ENCODE measurements around the gene PADI2.

Gene PADI2

DNA sequence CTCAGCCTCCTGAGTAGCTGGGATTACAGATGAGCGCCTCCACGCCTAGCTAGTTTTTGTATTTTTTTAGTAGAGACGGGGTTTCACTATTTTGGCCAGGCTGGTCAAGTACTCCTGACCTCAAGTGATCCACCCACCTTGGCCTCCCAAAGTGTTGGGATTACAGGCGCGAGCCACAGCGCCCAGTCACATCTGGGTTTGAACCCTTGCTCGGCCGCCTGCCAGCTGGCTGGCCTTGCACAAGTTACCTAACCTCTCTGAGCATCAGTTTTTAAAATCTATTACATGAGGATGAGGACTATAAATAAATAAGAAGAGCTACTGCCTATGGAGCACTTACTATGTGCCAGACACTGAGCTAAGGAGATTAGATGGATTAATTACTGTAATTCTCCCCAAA is 17.7 kb upstream of the PADI2 start:
- DNase-seq (ENCODE audit: low read depth), result no peak
- Histone ChIP-seq H3K9ac (ENCODE audit: low read length) (no peak overlapping the region), H3K36me3 (ENCODE audit: control insufficient read depth, insufficient read depth, low read length, severe bottlenecking) (no peaks in the 10 kb centered on the region), H3K4me1 (ENCODE audit: control insufficient read depth, insufficient read depth, low read length) (no peaks in the 10 kb centered on the region), H3K27me3 (replicated peaks; ENCODE audit: control insufficient read depth, insufficient read depth, low read length) (peaks cover 52% of the 10 kb centered on the region), H3K9me3 (ENCODE audit: control insufficient read depth, low read length) (no peaks in the 10 kb centered on the region), H3K4me3 (ENCODE audit: low read length) (no peak overlapping the region)

DNA sequence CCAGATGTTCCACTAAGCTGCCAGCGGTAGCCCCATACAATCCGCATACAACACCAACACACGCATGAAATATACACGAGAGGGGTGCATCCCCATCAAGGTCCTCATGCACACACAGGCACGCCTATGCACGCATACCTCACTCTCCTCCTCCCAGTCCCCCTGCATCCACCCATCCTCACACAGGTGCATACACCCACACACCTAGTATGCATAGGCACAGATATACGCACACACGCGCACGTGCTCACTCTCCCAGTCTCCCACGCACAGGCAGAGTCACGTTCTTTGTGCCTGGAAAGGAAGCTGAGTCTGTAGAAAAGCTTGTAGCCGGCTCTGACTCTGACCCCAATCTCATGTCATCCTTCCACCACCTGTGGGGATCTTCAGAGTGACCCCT is 16.9 kb upstream of the PADI2 start:
- DNase-seq (ENCODE audit: low read depth), result no peak
- H3K9ac ChIP-seq (ENCODE audit: low read length), result no peak overlapping the region
- no peaks in the 10 kb centered on the region for H3K4me1 ChIP-seq (ENCODE audit: control insufficient read depth, insufficient read depth, low read length)
- H3K4me3 ChIP-seq (ENCODE audit: low read length), result no peak overlapping the region
- H3K9me3 ChIP-seq (ENCODE audit: control insufficient read depth, low read length), result no peaks in the 10 kb centered on the region
- no peaks in the 10 kb centered on the region for H3K36me3 ChIP-seq (ENCODE audit: control insufficient read depth, insufficient read depth, low read length, severe bottlenecking)
- H3K27me3 ChIP-seq (replicated peaks; ENCODE audit: control insufficient read depth, insufficient read depth, low read length), result peaks cover 46% of the 10 kb centered on the region

DNA sequence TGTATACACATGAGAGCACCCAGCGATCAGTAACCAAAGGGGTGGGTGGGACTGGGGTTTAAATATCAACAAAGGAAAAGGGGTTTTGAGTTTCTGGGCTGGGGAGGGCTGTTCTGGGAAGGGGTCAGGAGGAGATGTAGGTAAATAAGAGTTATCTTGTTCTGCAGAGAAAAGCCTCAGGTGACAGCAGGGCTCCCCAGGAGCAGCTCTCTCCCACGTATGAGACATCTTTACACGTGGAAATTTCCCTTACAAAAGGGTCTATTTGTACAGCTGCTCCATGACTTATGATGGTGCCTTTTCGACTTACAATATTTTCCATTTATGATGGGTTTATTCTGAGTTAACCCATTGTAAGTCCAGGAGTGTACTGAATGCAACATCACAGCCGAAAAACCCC is 16.3 kb upstream of the PADI2 start:
- DNase-seq (ENCODE audit: low read depth), result no peak
- no peak overlapping the region for H3K4me3 ChIP-seq (ENCODE audit: low read length)
- no peaks in the 10 kb centered on the region for H3K36me3 ChIP-seq (ENCODE audit: control insufficient read depth, insufficient read depth, low read length, severe bottlenecking)
- no peaks in the 10 kb centered on the region for H3K4me1 ChIP-seq (ENCODE audit: control insufficient read depth, insufficient read depth, low read length)
- no peak overlapping the region for H3K9ac ChIP-seq (ENCODE audit: low read length)
- H3K9me3 ChIP-seq (ENCODE audit: control insufficient read depth, low read length), result no peaks in the 10 kb centered on the region
- peaks cover 46% of the 10 kb centered on the region for H3K27me3 ChIP-seq (replicated peaks; ENCODE audit: control insufficient read depth, insufficient read depth, low read length)

DNA sequence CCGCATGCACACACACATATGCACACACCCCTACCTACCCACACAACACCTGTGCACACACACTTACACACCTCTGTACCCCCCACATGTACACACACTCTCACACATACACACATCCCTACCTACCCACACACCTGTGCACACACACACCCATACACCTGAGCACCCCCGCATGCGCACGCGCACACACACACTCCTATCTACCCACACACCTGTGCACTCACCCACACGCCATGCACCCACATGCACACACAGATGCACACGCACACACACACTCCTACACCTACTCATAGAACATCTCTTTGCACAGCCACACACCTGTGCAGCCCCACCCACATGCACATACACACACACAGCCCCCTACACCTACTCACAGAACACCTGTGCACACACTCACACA is 15.5 kb upstream of the PADI2 start:
- Histone ChIP-seq H3K9me3 (ENCODE audit: control insufficient read depth, low read length) (no peaks in the 10 kb centered on the region), H3K4me1 (ENCODE audit: control insufficient read depth, insufficient read depth, low read length) (no peaks in the 10 kb centered on the region), H3K27me3 (replicated peaks; ENCODE audit: control insufficient read depth, insufficient read depth, low read length) (peaks cover 44% of the 10 kb centered on the region), H3K36me3 (ENCODE audit: control insufficient read depth, insufficient read depth, low read length, severe bottlenecking) (no peaks in the 10 kb centered on the region), H3K4me3 (ENCODE audit: low read length) (no peak overlapping the region), H3K9ac (ENCODE audit: low read length) (no peak overlapping the region)
- no peak for DNase-seq (ENCODE audit: low read depth)

DNA sequence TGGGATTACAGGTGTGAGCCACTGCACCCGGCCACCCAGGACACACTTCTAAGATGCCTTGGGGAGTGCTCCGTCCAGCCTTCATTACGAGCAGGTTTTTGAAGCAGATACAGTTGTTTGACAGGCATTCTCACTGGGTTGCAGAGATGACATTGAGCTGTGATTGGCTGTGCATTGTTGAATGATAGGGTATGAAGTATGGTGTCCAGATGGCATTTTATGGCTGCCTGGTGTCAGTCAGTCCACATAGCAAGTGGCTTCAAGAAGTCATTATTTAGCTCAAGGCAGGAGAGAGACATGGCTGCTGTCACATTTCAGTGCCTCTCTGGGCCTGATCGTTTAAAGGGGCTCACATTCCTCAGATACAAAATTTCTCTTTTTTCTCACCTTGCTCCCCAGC is 14.8 kb upstream of the PADI2 start:
- DNase-seq (ENCODE audit: low read depth), result no peak
- no peak overlapping the region for H3K4me3 ChIP-seq (ENCODE audit: low read length)
- no peaks in the 10 kb centered on the region for H3K36me3 ChIP-seq (ENCODE audit: control insufficient read depth, insufficient read depth, low read length, severe bottlenecking)
- peaks cover 42% of the 10 kb centered on the region for H3K27me3 ChIP-seq (replicated peaks; ENCODE audit: control insufficient read depth, insufficient read depth, low read length)
- peaks cover 2% of the 10 kb centered on the region for H3K4me1 ChIP-seq (ENCODE audit: control insufficient read depth, insufficient read depth, low read length)
- no peak overlapping the region for H3K9ac ChIP-seq (ENCODE audit: low read length)
- H3K9me3 ChIP-seq (ENCODE audit: control insufficient read depth, low read length), result no peaks in the 10 kb centered on the region

DNA sequence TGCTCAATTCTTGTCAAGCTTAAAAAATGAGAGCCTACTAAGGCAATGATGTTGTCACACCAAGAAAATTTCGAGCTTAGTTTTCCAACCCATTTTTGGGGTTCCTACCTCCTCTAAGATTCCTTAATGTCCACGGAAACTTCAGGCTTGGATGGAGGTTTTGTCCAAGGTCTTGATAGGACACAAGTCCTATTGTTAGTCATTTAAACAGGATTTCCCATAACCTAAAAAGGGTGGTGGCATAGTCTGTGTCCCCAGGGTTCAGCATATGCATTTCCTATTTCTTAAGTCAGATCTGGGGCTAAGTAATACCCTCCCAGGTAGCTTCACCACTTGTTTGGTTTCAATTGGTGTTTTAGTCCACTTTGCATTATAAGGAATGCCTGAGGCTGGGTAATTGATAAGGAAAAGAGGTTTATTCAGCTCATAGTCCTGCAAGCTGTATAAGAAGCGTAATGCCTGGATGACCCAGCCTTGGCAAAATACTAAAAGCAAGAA is 10.9 kb upstream of the PADI2 start:
- DNase-seq (ENCODE audit: low read depth), result peak; percentile 21
- Histone ChIP-seq H3K9ac (ENCODE audit: low read length) (no peak overlapping the region), H3K4me1 (ENCODE audit: control insufficient read depth, insufficient read depth, low read length) (peaks cover 6% of the 10 kb centered on the region), H3K27me3 (replicated peaks; ENCODE audit: control insufficient read depth, insufficient read depth, low read length) (peaks cover 21% of the 10 kb centered on the region), H3K4me3 (ENCODE audit: low read length) (no peak overlapping the region), H3K36me3 (ENCODE audit: control insufficient read depth, insufficient read depth, low read length, severe bottlenecking) (no peaks in the 10 kb centered on the region), H3K9me3 (ENCODE audit: control insufficient read depth, low read length) (no peaks in the 10 kb centered on the region)

DNA sequence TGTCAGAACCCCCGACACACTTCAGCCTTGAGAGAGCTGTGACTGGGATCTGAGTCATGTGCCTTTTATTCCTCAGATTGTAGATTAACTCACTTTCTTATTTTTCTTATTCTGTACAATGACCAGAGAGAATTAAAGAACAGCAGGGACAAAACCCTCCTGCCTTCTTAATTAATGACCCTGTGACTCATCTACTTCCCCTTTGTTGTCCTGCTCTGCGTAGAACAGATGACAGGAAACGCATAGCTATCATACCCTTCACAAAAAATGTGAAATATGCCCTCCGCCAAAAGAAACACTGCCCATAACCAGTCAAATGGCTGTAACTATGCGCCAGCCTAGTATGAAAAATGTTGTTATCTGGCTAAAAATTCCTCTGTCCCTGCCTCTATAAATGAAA is 9.1 kb upstream of the PADI2 start:
- DNase-seq (ENCODE audit: low read depth), result peak; percentile 89
- no peaks in the 10 kb centered on the region for H3K9me3 ChIP-seq (ENCODE audit: control insufficient read depth, low read length)
- peaks cover 6% of the 10 kb centered on the region for H3K4me1 ChIP-seq (ENCODE audit: control insufficient read depth, insufficient read depth, low read length)
- H3K36me3 ChIP-seq (ENCODE audit: control insufficient read depth, insufficient read depth, low read length, severe bottlenecking), result no peaks in the 10 kb centered on the region
- no peak overlapping the region for H3K4me3 ChIP-seq (ENCODE audit: low read length)
- peaks cover 31% of the 10 kb centered on the region for H3K27me3 ChIP-seq (replicated peaks; ENCODE audit: control insufficient read depth, insufficient read depth, low read length)
- no peak overlapping the region for H3K9ac ChIP-seq (ENCODE audit: low read length)

DNA sequence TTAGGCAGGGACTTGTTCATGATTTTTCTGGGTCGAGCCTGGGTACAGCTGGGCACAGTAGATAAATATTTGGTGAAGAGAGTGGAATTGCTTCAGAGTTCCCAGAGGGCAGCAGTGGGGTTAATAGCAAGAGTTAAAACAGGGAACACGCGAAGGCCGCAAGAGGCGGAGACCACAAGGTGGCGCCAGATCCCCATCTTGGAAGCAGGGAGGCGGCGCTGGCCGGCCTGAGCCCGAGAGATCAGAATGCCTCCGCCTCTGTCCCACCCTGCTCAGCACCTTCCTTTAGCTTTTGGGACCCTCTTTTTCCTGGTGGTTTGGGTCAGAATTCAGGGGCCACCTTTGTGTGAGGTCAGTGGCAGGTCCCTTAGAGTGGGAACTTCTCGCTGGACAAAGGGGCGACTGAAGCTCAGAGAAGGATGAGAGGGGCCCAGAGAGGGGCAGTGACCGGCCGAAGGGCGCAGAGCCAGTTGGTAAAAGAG is 6.5 kb upstream of the PADI2 start:
- H3K9ac ChIP-seq (ENCODE audit: low read length), result no peak overlapping the region
- peak; percentile 94 for DNase-seq (ENCODE audit: low read depth)
- H3K9me3 ChIP-seq (ENCODE audit: control insufficient read depth, low read length), result no peaks in the 10 kb centered on the region
- no peaks in the 10 kb centered on the region for H3K36me3 ChIP-seq (ENCODE audit: control insufficient read depth, insufficient read depth, low read length, severe bottlenecking)
- H3K4me1 ChIP-seq (ENCODE audit: control insufficient read depth, insufficient read depth, low read length), result peaks cover 9% of the 10 kb centered on the region
- no peak overlapping the region for H3K4me3 ChIP-seq (ENCODE audit: low read length)
- peaks cover 20% of the 10 kb centered on the region for H3K27me3 ChIP-seq (replicated peaks; ENCODE audit: control insufficient read depth, insufficient read depth, low read length)

DNA sequence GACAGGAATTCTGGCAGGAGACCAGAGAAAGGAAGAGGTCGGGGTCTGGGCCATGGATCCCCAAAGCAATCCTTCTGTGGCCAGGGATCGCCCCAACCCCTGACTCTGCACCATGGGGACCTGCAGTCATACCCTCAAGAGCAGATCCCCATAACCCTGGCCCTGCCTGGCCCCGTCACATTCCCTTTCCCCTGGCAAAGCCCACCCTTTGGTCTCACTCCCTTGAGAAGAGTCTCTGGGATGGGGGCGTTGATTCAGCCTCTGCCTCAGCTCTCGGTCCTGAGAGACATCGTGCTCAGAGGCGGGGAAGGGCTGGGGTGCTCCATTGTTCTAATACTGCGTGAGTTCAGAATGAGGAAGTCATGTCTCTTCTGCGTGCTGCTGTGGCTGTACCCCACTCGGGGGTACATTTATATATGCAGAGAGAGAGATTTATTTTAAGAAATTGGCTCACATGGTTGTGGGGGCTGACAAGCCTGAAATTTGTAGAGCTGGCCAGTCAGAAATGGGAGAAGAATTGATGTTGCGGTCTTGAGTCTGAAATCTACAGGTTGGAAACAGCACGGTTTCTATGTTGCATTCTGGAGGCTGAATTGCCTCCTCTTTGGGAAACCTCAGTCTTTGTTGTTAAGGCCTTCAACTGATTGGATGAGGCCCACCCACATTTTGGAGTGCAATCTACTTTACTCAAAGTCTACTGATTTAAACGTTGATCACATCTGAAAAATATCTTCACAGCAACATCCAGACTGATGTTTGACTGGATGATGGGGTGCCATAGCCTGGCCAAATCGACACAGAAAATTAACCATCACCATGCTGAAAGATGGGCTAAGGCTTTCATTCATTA is 4.2 kb upstream of the PADI2 start:
- H3K4me1 ChIP-seq (ENCODE audit: control insufficient read depth, insufficient read depth, low read length), result peaks cover 4% of the 10 kb centered on the region
- no peaks in the 10 kb centered on the region for H3K9me3 ChIP-seq (ENCODE audit: control insufficient read depth, low read length)
- no peak overlapping the region for H3K9ac ChIP-seq (ENCODE audit: low read length)
- peaks cover 37% of the 10 kb centered on the region for H3K27me3 ChIP-seq (replicated peaks; ENCODE audit: control insufficient read depth, insufficient read depth, low read length)
- no peak overlapping the region for H3K4me3 ChIP-seq (ENCODE audit: low read length)
- H3K36me3 ChIP-seq (ENCODE audit: control insufficient read depth, insufficient read depth, low read length, severe bottlenecking), result no peaks in the 10 kb centered on the region
- DNase-seq (ENCODE audit: low read depth), result no peak

DNA sequence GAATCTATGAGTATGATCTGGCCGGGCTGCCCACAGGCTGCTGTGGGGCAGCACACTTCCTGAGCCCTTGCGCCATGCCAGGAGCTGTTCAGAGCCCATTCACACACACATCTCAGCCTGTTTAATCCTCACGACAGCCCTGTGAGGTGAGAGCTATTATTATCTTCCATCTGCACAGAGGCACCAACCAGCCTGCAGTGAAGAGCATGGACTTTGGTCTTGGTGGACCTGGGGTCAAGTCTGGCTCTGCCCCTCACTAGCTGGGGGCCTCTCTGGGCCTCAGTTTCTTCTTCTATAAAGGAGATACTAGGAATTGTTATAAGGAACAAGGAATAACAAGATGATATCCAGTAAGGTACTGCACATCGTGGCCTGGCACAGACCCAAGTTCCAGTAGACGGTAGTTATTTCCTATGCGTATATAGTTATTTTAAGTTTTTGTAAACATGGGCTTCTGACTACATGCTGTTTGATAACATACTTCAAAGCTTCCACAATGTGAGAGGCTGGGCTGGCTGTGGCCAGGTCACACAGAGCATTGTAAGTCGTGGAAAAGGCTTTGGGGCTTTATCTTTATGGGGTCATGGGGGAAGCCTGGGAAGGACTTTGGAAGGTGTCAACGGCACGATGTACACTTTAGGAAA is 3.4 kb upstream of the PADI2 start:
- Histone ChIP-seq H3K9me3 (ENCODE audit: control insufficient read depth, low read length) (no peaks in the 10 kb centered on the region), H3K36me3 (ENCODE audit: control insufficient read depth, insufficient read depth, low read length, severe bottlenecking) (no peaks in the 10 kb centered on the region), H3K4me1 (ENCODE audit: control insufficient read depth, insufficient read depth, low read length) (peaks cover 4% of the 10 kb centered on the region), H3K27me3 (replicated peaks; ENCODE audit: control insufficient read depth, insufficient read depth, low read length) (peaks cover 45% of the 10 kb centered on the region), H3K4me3 (ENCODE audit: low read length) (no peak overlapping the region), H3K9ac (ENCODE audit: low read length) (no peak overlapping the region)
- DNase-seq (ENCODE audit: low read depth), result no peak

DNA sequence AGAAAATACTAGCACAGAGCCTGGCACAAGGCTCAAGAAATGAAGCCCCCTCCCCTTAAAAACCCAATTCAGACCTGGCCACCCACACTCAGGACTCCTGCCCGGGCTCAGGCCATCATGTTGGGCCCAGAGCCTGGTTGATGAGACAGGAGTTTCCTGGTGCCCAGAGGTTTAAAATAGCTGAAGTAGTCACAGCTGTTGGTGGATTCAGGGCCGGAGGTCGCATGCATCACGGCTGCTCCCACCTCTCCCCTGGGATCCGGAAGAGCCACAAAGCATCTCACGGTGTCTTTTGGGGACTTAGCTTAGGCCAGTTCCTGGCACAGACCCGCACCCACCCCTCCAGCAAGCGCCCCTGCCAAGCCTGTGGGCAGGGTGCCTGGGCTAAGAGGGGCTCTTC is 2.6 kb upstream of the PADI2 start:
- no peak for DNase-seq (ENCODE audit: low read depth)
- H3K4me1 ChIP-seq (ENCODE audit: control insufficient read depth, insufficient read depth, low read length), result peaks cover 4% of the 10 kb centered on the region
- no peak overlapping the region for H3K9ac ChIP-seq (ENCODE audit: low read length)
- H3K27me3 ChIP-seq (replicated peaks; ENCODE audit: control insufficient read depth, insufficient read depth, low read length), result peaks cover 51% of the 10 kb centered on the region
- H3K36me3 ChIP-seq (ENCODE audit: control insufficient read depth, insufficient read depth, low read length, severe bottlenecking), result no peaks in the 10 kb centered on the region
- no peak overlapping the region for H3K4me3 ChIP-seq (ENCODE audit: low read length)
- H3K9me3 ChIP-seq (ENCODE audit: control insufficient read depth, low read length), result no peaks in the 10 kb centered on the region
